ENCODE data around the gene STPG4.
"Not testable (repeated sequence)": the region's sequence is repeated elsewhere in the genome, so short reads cannot be mapped to it uniquely, and the experiment has no call there.

Gene STPG4

GRCh38 chr2:47155091-47155876, at the start of gene STPG4:
TSS of gene STPG4 (minus strand) at chr2:47155308. CDS start at chr2:47155251, 57 bp downstream.
- no peak for FAIRE-seq

- no peak for FAIRE-seq
Measured at GRCh38 chr2:47204691-47205090, 49.6 kb upstream of the STPG4 start.

GRCh38 chr2:47203995-47204394, 48.9 kb upstream of the STPG4 start:
- no peak for FAIRE-seq

GRCh38 chr2:47201224-47201623, 46.1 kb upstream of the STPG4 start:
- FAIRE-seq, result no peak

- no peak for FAIRE-seq
Measured at GRCh38 chr2:47198985-47199451, 43.9 kb upstream of the STPG4 start.

- no peak for FAIRE-seq
Measured at GRCh38 chr2:47196499-47196898, 41.4 kb upstream of the STPG4 start.

GRCh38 chr2:47196046-47196445, 40.9 kb upstream of the STPG4 start:
- no peak for FAIRE-seq

GRCh38 chr2:47195148-47195547, 40.0 kb upstream of the STPG4 start:
- no peak for FAIRE-seq

GRCh38 chr2:47194410-47194809, 39.3 kb upstream of the STPG4 start:
- no peak for FAIRE-seq

- FAIRE-seq, result no peak
Measured at GRCh38 chr2:47193607-47194006, 38.5 kb upstream of the STPG4 start.

GRCh38 chr2:47190188-47190881, 35.2 kb upstream of the STPG4 start:
- no peak for FAIRE-seq

GRCh38 chr2:47189635-47190034, 34.5 kb upstream of the STPG4 start:
- FAIRE-seq, result no peak

- no peak for FAIRE-seq
Measured at GRCh38 chr2:47187069-47187468, 32.0 kb upstream of the STPG4 start.

- no peak for FAIRE-seq
Measured at GRCh38 chr2:47186351-47186750, 31.2 kb upstream of the STPG4 start.

GRCh38 chr2:47185098-47185497, 30.0 kb upstream of the STPG4 start:
- FAIRE-seq, result not testable (repeated sequence)

GRCh38 chr2:47181176-47181575, 26.1 kb upstream of the STPG4 start:
- FAIRE-seq, result no peak

GRCh38 chr2:47180531-47180930, 25.4 kb upstream of the STPG4 start:
- no peak for FAIRE-seq

- FAIRE-seq, result no peak
Measured at GRCh38 chr2:47179388-47179787, 24.3 kb upstream of the STPG4 start.

- no peak for FAIRE-seq
Measured at GRCh38 chr2:47178341-47178740, 23.2 kb upstream of the STPG4 start.

GRCh38 chr2:47177043-47177565, 22.0 kb upstream of the STPG4 start:
- FAIRE-seq, result no peak

- no peak for FAIRE-seq
Measured at GRCh38 chr2:47174733-47175361, 19.7 kb upstream of the STPG4 start.

- no peak for FAIRE-seq
Measured at GRCh38 chr2:47173986-47174732, 19.1 kb upstream of the STPG4 start.

Measured in G401.6 (cell line).